ENCODE results near the gene DBF4B. TPM values are rescaled to one million over a fixed set of nuclear protein-coding genes. Genes with fewer than 3 reads are reported as not detected.

DBF4B gene
- total and polyA plus RNA-seq, 2 of the 13 experiments (the other 11 are each of a cell fraction or from before 2014, with no cell fraction given): 11.7 to 13.2 TPM

DNA sequence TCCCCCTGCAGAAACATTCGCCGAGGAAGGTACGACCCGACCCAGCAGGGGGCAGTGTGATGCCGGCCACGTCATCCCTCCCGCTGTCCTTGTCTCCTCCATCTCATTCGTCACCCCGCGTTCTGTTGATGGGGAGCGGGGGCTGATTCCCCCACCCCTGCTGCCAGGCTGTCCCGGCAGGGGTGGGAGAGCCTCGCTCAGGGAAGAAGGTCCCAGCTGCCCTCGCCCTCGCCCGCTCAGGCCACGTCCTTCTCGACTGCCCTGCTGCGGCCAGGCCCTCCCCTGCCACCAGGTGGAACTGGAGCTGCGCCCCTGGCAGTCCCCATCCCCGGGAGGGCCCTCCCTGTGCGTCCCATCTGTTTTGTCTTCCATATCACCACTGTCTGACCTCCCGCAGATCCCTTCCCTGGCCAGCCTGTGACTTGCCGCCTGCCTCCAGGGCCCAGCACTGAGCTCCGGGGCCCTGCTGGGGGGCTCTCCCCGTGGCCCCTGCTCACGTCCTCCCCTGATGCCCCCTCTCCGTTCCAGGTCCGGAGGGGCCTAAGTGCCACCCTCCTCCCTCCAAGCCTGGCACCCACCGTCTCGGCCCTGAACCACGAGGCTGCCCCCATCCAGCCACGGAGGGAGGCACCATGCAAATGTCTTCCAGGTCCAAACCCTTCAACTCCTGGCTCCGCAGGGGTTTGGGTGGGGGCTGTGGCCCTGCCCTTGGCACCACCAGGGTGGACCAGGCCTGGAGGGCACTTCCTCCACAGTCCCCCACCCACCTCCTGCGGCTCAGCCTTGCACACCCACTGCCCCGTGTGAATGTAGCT is 71.0 kb downstream of the DBF4B start (continued):
- TF ChIP-seq, protein P1, sequence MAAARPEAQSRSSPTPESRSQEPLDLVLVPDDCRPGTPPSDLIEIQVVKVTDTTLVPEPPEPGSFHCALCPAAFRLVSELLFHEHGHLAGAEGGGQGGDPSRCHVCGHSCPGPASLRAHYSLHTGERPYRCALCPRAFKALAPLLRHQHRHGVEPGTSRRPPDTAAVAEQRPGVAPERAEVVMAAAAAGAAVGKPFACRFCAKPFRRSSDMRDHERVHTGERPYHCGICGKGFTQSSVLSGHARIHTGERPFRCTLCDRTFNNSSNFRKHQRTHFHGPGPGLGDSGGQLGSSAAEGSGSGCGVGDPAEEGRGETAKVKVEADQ (CRISPR knock-in tag; IDR thresholded peaks at IDR 0.05; ENCODE audit: borderline replicate concordance): no peak
- TF ChIP-seq BORCS8-MEF2B (CRISPR knock-in tag; IDR thresholded peaks at IDR 0.05): peak; percentile 36; the same call in 1 of the 2 replicates
- no peak for TF ChIP-seq FOXK2 (IDR thresholded peaks at IDR 0.05)
- no peak for TF ChIP-seq ZNF17 (CRISPR knock-in tag; IDR thresholded peaks at IDR 0.05)
- TF ChIP-seq, protein P2, sequence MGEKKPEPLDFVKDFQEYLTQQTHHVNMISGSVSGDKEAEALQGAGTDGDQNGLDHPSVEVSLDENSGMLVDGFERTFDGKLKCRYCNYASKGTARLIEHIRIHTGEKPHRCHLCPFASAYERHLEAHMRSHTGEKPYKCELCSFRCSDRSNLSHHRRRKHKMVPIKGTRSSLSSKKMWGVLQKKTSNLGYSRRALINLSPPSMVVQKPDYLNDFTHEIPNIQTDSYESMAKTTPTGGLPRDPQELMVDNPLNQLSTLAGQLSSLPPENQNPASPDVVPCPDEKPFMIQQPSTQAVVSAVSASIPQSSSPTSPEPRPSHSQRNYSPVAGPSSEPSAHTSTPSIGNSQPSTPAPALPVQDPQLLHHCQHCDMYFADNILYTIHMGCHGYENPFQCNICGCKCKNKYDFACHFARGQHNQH (CRISPR knock-in tag; IDR thresholded peaks at IDR 0.05): peak; percentile 69; the same call in 1 of the 2 replicates
- TF ChIP-seq YEATS4 (CRISPR knock-in tag; IDR thresholded peaks at IDR 0.05; ENCODE audit: borderline replicate concordance): peak; percentile 42; the same call in 1 of the 2 replicates
- TF ChIP-seq JDP2 (CRISPR knock-in tag; IDR thresholded peaks at IDR 0.05; ENCODE audit: borderline replicate concordance): no peak
- no peak for TF ChIP-seq ZNF598 (CRISPR knock-in tag; IDR thresholded peaks at IDR 0.05; ENCODE audit: borderline replicate concordance)
- TF ChIP-seq ZNF83 (CRISPR knock-in tag; IDR thresholded peaks at IDR 0.05; ENCODE audit: borderline replicate concordance): no peak; the same call in 1 of the 2 replicates
- TF ChIP-seq HNRNPUL1 (IDR thresholded peaks at IDR 0.05; ENCODE audit: low read depth, low read length): no peak
- TF ChIP-seq SIX4 (CRISPR knock-in tag; IDR thresholded peaks at IDR 0.05): no peak
- no peak for TF ChIP-seq ZNF205 (CRISPR knock-in tag; IDR thresholded peaks at IDR 0.05)
- TF ChIP-seq TAF15 (IDR thresholded peaks at IDR 0.05; ENCODE audit: low read depth, low read length, poor library complexity, severe bottlenecking): no peak
- TF ChIP-seq, protein P3, sequence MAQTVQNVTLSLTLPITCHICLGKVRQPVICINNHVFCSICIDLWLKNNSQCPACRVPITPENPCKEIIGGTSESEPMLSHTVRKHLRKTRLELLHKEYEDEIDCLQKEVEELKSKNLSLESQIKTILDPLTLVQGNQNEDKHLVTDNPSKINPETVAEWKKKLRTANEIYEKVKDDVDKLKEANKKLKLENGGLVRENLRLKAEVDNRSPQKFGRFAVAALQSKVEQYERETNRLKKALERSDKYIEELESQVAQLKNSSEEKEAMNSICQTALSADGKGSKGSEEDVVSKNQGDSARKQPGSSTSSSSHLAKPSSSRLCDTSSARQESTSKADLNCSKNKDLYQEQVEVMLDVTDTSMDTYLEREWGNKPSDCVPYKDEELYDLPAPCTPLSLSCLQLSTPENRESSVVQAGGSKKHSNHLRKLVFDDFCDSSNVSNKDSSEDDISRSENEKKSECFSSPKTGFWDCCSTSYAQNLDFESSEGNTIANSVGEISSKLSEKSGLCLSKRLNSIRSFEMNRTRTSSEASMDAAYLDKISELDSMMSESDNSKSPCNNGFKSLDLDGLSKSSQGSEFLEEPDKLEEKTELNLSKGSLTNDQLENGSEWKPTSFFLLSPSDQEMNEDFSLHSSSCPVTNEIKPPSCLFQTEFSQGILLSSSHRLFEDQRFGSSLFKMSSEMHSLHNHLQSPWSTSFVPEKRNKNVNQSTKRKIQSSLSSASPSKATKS (CRISPR knock-in tag; IDR thresholded peaks at IDR 0.05): no peak
- no peak for TF ChIP-seq GABPA (IDR thresholded peaks at IDR 0.05; ENCODE audit: low read depth, low read length)
- TF ChIP-seq GABPA (CRISPR knock-in tag; IDR thresholded peaks at IDR 0.05; ENCODE audit: low read depth): no peak
- TF ChIP-seq, protein P4, sequence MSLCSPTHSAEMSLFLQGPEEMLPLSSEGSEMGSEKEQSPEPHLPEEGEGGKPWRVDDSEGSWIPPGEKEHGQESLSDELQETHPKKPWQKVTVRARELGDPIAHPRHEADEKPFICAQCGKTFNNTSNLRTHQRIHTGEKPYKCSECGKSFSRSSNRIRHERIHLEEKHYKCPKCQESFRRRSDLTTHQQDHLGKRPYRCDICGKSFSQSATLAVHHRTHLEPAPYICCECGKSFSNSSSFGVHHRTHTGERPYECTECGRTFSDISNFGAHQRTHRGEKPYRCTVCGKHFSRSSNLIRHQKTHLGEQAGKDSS (CRISPR knock-in tag; IDR thresholded peaks at IDR 0.05; ENCODE audit: borderline replicate concordance, low read depth): 0 out of 2 replicates have a peak, but pooled peaks have one; percentile 28
- TF ChIP-seq, protein P5, sequence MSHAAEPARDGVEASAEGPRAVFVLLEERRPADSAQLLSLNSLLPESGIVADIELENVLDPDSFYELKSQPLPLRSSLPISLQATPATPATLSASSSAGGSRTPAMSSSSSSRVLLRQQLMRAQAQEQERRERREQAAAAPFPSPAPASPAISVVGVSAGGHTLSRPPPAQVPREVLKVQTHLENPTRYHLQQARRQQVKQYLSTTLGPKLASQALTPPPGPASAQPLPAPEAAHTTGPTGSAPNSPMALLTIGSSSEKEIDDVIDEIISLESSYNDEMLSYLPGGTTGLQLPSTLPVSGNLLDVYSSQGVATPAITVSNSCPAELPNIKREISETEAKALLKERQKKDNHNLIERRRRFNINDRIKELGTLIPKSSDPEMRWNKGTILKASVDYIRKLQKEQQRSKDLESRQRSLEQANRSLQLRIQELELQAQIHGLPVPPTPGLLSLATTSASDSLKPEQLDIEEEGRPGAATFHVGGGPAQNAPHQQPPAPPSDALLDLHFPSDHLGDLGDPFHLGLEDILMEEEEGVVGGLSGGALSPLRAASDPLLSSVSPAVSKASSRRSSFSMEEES (CRISPR knock-in tag; IDR thresholded peaks at IDR 0.05): no peak
- TF ChIP-seq, protein P6, sequence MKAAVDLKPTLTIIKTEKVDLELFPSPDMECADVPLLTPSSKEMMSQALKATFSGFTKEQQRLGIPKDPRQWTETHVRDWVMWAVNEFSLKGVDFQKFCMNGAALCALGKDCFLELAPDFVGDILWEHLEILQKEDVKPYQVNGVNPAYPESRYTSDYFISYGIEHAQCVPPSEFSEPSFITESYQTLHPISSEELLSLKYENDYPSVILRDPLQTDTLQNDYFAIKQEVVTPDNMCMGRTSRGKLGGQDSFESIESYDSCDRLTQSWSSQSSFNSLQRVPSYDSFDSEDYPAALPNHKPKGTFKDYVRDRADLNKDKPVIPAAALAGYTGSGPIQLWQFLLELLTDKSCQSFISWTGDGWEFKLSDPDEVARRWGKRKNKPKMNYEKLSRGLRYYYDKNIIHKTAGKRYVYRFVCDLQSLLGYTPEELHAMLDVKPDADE (CRISPR knock-in tag; IDR thresholded peaks at IDR 0.05): no peak
- TF ChIP-seq NFIC (IDR thresholded peaks at IDR 0.05; ENCODE audit: low read length): no peak

Measured in HepG2 (cell line).